ENCODE measurements around the gene KCNJ14. TPM values are rescaled to one million over a fixed set of nuclear protein-coding genes. Genes with fewer than 3 reads are reported as not detected.

The KCNJ14 gene
- total and polyA plus RNA-seq, 2 donors (not counting 3 experiments of a cell fraction or from before 2014, with no cell fraction given), result 0.26 to 1.4 TPM

DNA sequence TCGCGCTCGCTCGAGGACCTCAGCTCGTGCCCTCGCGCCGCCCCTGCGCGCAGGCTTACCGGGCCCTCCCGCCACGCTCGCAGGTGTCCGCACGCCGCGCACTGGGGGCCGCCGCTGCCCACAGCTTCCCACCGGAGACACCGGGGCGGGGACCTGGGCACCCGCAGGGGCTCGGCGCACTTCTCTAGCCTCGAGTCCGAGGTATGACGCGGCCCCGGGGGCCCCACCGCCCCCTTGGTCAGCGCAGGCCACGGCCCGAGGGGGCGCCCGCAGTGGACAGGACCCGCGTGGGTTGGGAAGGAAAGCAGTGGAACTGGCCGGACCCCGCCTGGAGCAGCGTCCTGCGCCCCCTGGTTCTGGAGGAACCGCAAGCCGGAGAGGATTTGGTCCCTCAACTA, 11.6 kb upstream of the KCNJ14 start:
- TF ChIP-seq CTCF (IDR thresholded peaks at IDR 0.05; ENCODE audit: extremely low read depth in 1 of 2, insufficient read depth in 1 of 2, low read depth in 1 of 2, low read length in 2 of 2) (no peak), EZH2 (IDR thresholded peaks at IDR 0.05; ENCODE audit: borderline replicate concordance, low read depth, low read length, severe bottlenecking) (peak; percentile 78), FOS (IDR thresholded peaks at IDR 0.05; ENCODE audit: borderline replicate concordance, insufficient read depth, low read length) (no peak), POLR2AphosphoS5 (IDR thresholded peaks at IDR 0.05; ENCODE audit: insufficient read depth, low read depth, low read length) (no peak), JUN (IDR thresholded peaks at IDR 0.05; ENCODE audit: borderline replicate concordance, insufficient read depth, insufficient read length, low read depth) (no peak), GATA2 (IDR thresholded peaks at IDR 0.05; ENCODE audit: insufficient read depth, insufficient read length, low read depth, low read length) (no peak)
- Histone ChIP-seq H3K4me2 (ENCODE audit: insufficient read depth, low read length) (no peak overlapping the region), H4K20me1 (replicated peaks; ENCODE audit: control insufficient read depth, extremely low read depth, insufficient read depth, low read length) (no peaks in the 10 kb centered on the region), H3K27me3 (ENCODE audit: control insufficient read depth in 2 of 2, insufficient read depth in 2 of 2, low read length in 2 of 2) (peaks cover 7 to 19% of the 10 kb centered on the region in 2 experiments), H2AFZ (ENCODE audit: low read depth, low read length) (no peak overlapping the region), H3K9me3 (replicated peaks; ENCODE audit: control insufficient read depth, insufficient read depth, low read length) (no peaks in the 10 kb centered on the region), H3K9me1 (replicated peaks; ENCODE audit: control insufficient read depth, extremely low read depth, insufficient read depth, low read length) (no peaks in the 10 kb centered on the region), H3K4me3 (replicated peaks in 1 of 3; ENCODE audit: insufficient read depth in 1 of 3, low read depth in 1 of 3, low read length in 3 of 3) (no peak overlapping the region), H3K36me3 (ENCODE audit: control insufficient read depth in 2 of 2, extremely low read depth in 1 of 2, insufficient read depth in 2 of 2, low read length in 2 of 2) (peaks cover 0 to 5% of the 10 kb centered on the region in 2 experiments), H3K27ac (ENCODE audit: insufficient read depth, low read depth, low read length) (no peak overlapping the region), H3K79me2 (ENCODE audit: control insufficient read depth, insufficient read depth, low read length) (peaks cover 10% of the 10 kb centered on the region), H3K4me1 (ENCODE audit: control insufficient read depth, extremely low read depth, insufficient read depth, low read length) (peaks cover 17% of the 10 kb centered on the region), H3K9ac (replicated peaks; ENCODE audit: extremely low read depth, insufficient read depth, low read length) (no peak overlapping the region)
- POLR2A ChIA-PET, result no interaction called here
- no peak for FAIRE-seq
- BruUV-seq (replicated peaks), result no TSS peak
- intact Hi-C loops (cut with micrococcal nuclease) (loop anchor here (2.0 kb wide), 2 partner anchors 25 to 45 kb away; partner anchors contain the start of gene CYTH2), dilution Hi-C loops (cut with MboI; ENCODE audit: extremely low pct_ligation_motif_present, low sequenced_read_pairs) (no loop called here)
- CTCF ChIA-PET, result interaction anchor here (0.6 to 1.5 kb wide), 3 partner anchors 52 to 1147 kb away, joined by 3 to 5 read pairs (median 3); partner anchors contain the start of gene KDELR1
- DNase-seq (ENCODE audit: low read depth, low spot score), result no peak
